Lower leg skin (tissue), 4 donors: ENCODE data around the gene STEAP3. TPM values are rescaled to one million over a fixed set of nuclear protein-coding genes. Genes with fewer than 3 reads are reported as not detected.
A peak's percentile ranks its signal among the peaks of the same experiment; 100 is the strongest.

Source experiments
- DNase-seq, 2 donors: peaks; one replicate each; pipeline ENCODE4 v3.0.0-alpha.2; 2019; ENCODE audit warnings: low spot score in 2 of 2
- H3K4me3 ChIP-seq: fragments of 200-600 bp; sonication (generic); 2 replicates; pipeline ENCODE4 v1.5.1; 2017; ENCODE audit warnings: mild to moderate bottlenecking, low read depth; ENCODE audit not compliant: poor library complexity, severe bottlenecking
- POLR2A ChIP-seq, 2 donors: fragments of 450-650 bp; IDR thresholded peaks; one replicate each; pipeline ENCODE4 v1.6.1; 2016 to 2017; ENCODE audit warnings: antibody characterized with exemption in 2 of 2, mild to moderate bottlenecking in 1 of 2, moderate library complexity in 1 of 2
- WGBS, 2 donors: methylation state at CpG; one replicate each; pipeline ENCODE4 v1.1.5; 2018; 5-methylcytosine and 5-hydroxymethylcytosine counted together
- intact Hi-C: fragments of 100-400 bp; cut with DNase I; formaldehyde crosslinking; loops from one replicate; pipeline ENCODE4 v1.15.0; 2023; ENCODE audit warnings: low total_unique reads
- total RNA-seq, 4 donors: library from RNA; depleted of rRNA; stranded (reverse); fragments of >200 nt; gene quantifications; one replicate each; pipeline ENCODE4 v1.1.0, GENCODE V29; 2016
- TF ChIP-seq, protein P1 (sequence below), 3 donors: fragments of 450-650 bp; IDR thresholded peaks; one replicate each; pipeline ENCODE4 v1.5.1; 2016; ENCODE audit warnings: antibody characterized with exemption in 3 of 3, mild to moderate bottlenecking in 3 of 3, moderate library complexity in 2 of 3

Gene STEAP3, protein sequence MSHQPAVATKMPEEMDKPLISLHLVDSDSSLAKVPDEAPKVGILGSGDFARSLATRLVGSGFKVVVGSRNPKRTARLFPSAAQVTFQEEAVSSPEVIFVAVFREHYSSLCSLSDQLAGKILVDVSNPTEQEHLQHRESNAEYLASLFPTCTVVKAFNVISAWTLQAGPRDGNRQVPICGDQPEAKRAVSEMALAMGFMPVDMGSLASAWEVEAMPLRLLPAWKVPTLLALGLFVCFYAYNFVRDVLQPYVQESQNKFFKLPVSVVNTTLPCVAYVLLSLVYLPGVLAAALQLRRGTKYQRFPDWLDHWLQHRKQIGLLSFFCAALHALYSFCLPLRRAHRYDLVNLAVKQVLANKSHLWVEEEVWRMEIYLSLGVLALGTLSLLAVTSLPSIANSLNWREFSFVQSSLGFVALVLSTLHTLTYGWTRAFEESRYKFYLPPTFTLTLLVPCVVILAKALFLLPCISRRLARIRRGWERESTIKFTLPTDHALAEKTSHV
- 10 to 100 TPM; 16.7 to 25.1 (median 22.0) TPM for total RNA-seq

DNA sequence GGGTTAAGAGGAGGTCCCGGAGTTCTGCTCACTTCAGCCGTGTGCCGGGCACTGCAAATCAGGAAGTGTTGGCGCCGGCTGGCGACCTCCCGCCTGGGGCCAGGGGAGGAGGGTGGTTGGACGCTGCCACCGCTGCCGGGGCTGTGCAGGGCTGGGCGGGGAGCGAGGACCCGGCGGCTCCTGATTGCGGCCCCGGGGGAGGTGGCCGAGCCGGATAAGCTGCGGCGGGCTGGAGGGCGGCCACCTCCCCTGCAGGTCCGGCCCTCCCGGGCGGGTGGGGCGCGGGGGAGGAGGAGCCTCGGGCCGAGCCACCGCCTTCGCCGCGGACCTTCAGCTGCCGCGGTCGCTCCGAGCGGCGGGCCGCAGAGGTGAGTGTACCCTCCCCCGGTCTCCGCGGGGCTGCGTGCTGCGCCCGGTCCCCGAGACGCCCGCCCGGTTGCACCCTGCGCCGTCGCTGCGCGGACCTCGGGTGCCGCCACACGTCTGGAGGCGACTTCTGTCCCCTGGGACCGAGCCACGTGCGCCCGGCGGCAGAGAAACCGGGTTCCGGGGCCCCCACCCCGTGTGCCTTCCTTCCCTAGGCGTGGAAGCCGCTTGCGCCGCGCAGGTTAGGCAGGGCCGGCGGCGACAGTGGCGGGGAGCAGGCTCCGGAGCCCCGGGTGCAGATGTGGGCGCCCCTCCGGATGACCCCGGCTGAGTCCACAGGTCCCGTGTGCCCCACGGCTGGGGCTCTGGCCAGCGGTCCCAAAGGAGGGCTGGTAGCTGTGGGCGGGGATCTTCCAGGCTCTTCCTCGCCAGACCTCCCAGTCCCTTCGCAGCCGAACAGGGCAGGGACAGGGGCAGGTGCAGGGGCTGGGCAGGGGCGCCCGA lies at the start of gene STEAP3:
Gene STEAP3, plus strand, starts transcription at position 314 of the 870 bp plus-strand sequence. CDS start 7,179 bp downstream, outside the sequence.
- WGBS, 2 donors = 1% methylated on average over 28 to 63 of the region's 89 CpGs
- intact Hi-C loops = no loop called here
- TF ChIP-seq POLR2A (IDR thresholded peaks at IDR 0.05) = no peak
- TF ChIP-seq, protein P1, sequence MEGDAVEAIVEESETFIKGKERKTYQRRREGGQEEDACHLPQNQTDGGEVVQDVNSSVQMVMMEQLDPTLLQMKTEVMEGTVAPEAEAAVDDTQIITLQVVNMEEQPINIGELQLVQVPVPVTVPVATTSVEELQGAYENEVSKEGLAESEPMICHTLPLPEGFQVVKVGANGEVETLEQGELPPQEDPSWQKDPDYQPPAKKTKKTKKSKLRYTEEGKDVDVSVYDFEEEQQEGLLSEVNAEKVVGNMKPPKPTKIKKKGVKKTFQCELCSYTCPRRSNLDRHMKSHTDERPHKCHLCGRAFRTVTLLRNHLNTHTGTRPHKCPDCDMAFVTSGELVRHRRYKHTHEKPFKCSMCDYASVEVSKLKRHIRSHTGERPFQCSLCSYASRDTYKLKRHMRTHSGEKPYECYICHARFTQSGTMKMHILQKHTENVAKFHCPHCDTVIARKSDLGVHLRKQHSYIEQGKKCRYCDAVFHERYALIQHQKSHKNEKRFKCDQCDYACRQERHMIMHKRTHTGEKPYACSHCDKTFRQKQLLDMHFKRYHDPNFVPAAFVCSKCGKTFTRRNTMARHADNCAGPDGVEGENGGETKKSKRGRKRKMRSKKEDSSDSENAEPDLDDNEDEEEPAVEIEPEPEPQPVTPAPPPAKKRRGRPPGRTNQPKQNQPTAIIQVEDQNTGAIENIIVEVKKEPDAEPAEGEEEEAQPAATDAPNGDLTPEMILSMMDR (IDR thresholded peaks at IDR 0.05) = no peak
- H3K4me3 ChIP-seq = peak within 1 kb of the TSS; percentile 39
- peak; percentile 43 to 92 for DNase-seq

DNA sequence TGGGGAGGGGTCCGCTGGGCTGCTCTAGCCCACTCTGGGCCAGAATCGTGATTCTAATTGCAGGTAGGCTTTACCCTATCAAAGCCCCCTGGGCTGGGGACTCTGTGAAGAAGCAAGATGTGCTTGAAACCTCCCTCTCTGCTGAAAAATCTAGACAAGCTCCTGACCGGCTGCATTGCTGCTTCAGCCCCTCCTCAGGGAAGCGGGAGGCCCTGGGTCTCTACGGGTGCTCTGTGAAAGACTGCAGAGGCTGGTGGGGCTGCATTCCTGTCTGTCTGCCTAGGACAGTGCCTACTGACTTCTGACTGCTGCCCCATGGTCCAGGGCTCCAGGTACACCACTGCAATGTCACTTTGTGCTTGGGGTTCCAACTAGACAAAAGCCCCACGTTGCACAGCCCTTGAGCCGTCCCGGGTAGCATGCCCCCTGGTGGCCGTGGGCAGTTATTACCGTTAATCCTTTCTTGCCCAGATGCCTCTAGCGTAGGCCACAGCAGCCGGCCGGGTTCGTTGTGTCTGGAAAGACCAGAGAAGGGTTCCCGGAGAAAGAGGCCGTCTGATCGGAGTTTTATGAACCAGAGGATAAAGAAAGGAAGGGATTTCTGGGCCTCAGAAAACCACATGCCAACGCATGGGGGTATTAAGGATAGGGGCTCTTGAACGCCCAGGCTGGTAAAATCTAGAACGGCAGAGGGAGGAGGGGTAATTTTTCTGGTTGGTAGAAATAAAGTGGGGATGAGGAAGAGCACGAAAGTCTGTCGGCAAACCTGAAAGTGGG lies 49.2 kb upstream of the STEAP3 start:
- no peak overlapping the region for H3K4me3 ChIP-seq
- TF ChIP-seq POLR2A (IDR thresholded peaks at IDR 0.05) = no peak
- TF ChIP-seq, protein P1 (IDR thresholded peaks at IDR 0.05) = no peak
- intact Hi-C loops = no loop called here
- DNase-seq = no peak
- WGBS, 2 donors = 66 to 70% methylated on average over 22 of the region's 22 CpGs

DNA sequence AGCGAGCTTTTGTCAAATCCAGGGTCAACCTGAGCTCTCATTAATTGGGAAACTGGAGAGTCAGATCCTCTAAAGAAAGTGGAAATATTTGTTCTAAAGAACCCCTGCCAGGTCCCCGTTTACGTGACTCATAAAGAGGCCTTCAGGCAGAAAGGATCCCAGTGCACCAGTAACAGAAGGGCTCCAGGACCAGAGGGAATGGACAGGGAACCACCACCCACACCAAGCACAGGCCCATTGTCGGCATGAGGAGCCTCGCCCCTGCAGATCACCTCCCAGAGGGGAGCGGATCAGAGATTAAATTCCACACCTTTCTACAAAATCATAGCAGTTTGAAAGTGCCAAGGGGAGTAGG lies 48.7 kb upstream of the STEAP3 start:
- TF ChIP-seq, protein P1 (IDR thresholded peaks at IDR 0.05) = no peak
- TF ChIP-seq POLR2A (IDR thresholded peaks at IDR 0.05) = no peak
- DNase-seq = no peak
- WGBS, 2 donors = 73 to 74% methylated on average over 6 of the region's 6 CpGs
- H3K4me3 ChIP-seq = no peak overlapping the region
- intact Hi-C loops = no loop called here

DNA sequence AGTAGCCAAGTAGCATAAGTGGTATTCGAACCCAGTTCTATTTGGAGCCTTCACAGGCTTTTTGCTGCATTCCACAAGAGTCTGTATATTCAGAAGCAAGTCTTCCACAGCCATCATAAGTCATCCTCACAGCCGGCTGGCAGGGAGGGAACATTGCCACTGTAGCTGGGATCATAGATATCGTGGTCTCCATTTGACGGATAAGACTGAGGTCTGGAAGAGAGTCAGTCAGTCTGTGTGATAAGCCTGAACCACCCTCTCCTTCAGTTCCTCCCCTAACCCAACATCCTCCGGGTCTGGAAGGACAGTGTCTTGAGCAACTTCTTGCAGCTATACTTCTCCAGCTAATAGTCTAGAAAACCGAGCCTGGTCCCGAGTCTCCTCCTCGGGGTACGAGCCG lies 48.1 kb upstream of the STEAP3 start:
- TF ChIP-seq, protein P1 (IDR thresholded peaks at IDR 0.05) = no peak
- no peak for TF ChIP-seq POLR2A (IDR thresholded peaks at IDR 0.05)
- DNase-seq = no peak
- WGBS, 2 donors = 86% methylated on average over 10 of the region's 10 CpGs
- intact Hi-C loops = no loop called here
- no peak overlapping the region for H3K4me3 ChIP-seq

DNA sequence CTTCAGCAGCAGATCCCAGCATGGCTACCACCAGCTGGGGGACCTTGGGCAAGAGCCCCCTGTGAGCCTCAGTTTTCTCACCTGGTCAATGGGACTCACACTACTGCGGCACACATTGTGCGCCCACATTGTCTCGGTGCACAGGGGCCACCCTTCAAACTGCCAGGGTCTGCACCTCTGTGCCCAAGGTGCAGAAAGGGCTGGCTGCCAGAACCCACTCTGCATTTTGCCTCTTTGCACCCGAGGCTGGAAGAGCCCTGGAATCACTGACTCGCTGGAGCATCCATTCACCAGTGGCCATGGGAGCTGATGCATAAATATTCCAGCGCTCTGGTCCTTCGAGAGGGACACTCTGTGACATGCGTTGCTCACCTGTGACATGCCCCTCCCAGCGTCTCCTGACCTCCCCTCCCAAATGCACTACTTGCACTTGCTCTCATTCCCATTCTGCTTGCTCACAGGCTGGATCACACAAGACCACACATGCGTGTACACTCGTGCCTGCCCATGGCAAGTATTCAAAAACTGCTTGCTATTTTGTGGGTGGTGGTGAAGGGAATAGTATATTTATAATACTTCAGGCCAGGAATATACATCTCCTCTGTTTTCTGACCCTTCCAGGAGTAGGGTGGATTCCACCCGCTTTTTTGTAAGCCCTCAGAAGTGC lies 46.3 kb upstream of the STEAP3 start:
- DNase-seq = no peak
- intact Hi-C loops = no loop called here
- 58 to 74% methylated on average over 12 of the region's 12 CpGs for WGBS, 2 donors
- H3K4me3 ChIP-seq = no peak overlapping the region
- TF ChIP-seq, protein P1 (IDR thresholded peaks at IDR 0.05) = no peak
- no peak for TF ChIP-seq POLR2A (IDR thresholded peaks at IDR 0.05)
